HepG2 (cell line): ENCODE measurements around the gene FTL. TPM values are rescaled to one million over a fixed set of nuclear protein-coding genes. Genes with fewer than 3 reads are reported as not detected.

Source experiments
- ATAC-seq: fragments of 200-7000 bp; cut with Tn5 transposase; 3 replicates; pipeline ENCODE4 v1.9.1; 2020; ENCODE audit warnings: mild to moderate bottlenecking, moderate library complexity
- BruUV-seq: library from RNA; stranded (reverse); fragments of 400-500 nt; replicated peaks from 2 replicates; lab custom pipeline; 2021; lab: Mats Ljungman, UMichigan
- CTCF ChIA-PET: fragments of 300-600 bp; formaldehyde crosslinking; extraction: SDS; loops from one replicate; lab custom pipeline; 2021; ENCODE audit warnings: low total read pairs, inconsistent platforms, low intra/inter-chr PET ratio; lab: Yijun Ruan, JAX
- POLR2A ChIA-PET: fragments of 350-600 bp; sonication (Branson Sonifier 250); formaldehyde crosslinking; loops from one replicate; lab custom pipeline; 2020; ENCODE audit warnings: antibody characterized with exemption, inconsistent platforms; lab: Yijun Ruan, JAX
- DNase-seq: peaks from one replicate; pipeline ENCODE4 v3.0.0-alpha.2; 2015; ENCODE audit warnings: low spot score
- FAIRE-seq: peaks from 3 replicates; lab custom pipeline; 2011; peaks lifted over from hg19 to GRCh38; lab: Jason Lieb, UNC
- H2AFZ ChIP-seq: one replicate; pipeline ENCODE4 v1.6.1; 2011; ENCODE audit warnings: low read length, inconsistent platforms
- H3K27ac ChIP-seq: fragments of 300-600 bp; 3 replicates; pipeline ENCODE4 v1.8.0; 2011; ENCODE audit warnings: mixed run types, mild to moderate bottlenecking, mixed read lengths, low read length, inconsistent platforms; ENCODE audit not compliant: insufficient read depth; ENCODE audit errors: extremely low read length
- H3K27me3 ChIP-seq, 2 experiments: fragments of 200-600 bp in 1 of 2; 2 replicates in 1 of 2; 3 replicates in 1 of 2; pipeline versions ENCODE4 v1.6.0 to v1.8.0; 2011; ENCODE audit warnings: low read length in 2 of 2, mild to moderate bottlenecking in 2 of 2, moderate library complexity in 2 of 2, inconsistent platforms in 1 of 2; ENCODE audit not compliant: insufficient read depth in 2 of 2, control insufficient read depth in 1 of 2
- H3K36me3 ChIP-seq, 2 experiments: fragments of 200-600 bp in 1 of 2; replicated peaks in 1 of 2; 2 replicates in 1 of 2; 3 replicates in 1 of 2; pipeline versions ENCODE4 v1.5.1 to v1.8.0; 2011; ENCODE audit warnings: low read length in 2 of 2, inconsistent platforms in 1 of 2; ENCODE audit not compliant: insufficient read depth in 2 of 2, control insufficient read depth in 1 of 2
- H3K4me1 ChIP-seq: 2 replicates; pipeline ENCODE4 v1.5.1; 2012; ENCODE audit warnings: low read length, inconsistent platforms; ENCODE audit not compliant: insufficient read depth
- H3K4me2 ChIP-seq: 2 replicates; pipeline ENCODE4 v1.6.0; 2011; ENCODE audit warnings: low read depth, low read length, inconsistent platforms
- H3K4me3 ChIP-seq, 3 experiments: fragments of 200-600 bp in 1 of 3; sonication (generic), shearing (Covaris generic) in 1 of 3; replicated peaks in 1 of 3; 2 replicates each; pipeline ENCODE4 v1.5.1; 2011 to 2016; ENCODE audit warnings: low read length in 3 of 3, inconsistent platforms in 2 of 3, low read depth in 2 of 3, mild to moderate bottlenecking in 2 of 3, control low read depth in 1 of 3, mixed read lengths in 1 of 3; ENCODE audit not compliant: insufficient read depth in 1 of 3
- H3K79me2 ChIP-seq: one replicate; pipeline ENCODE4 v1.6.1; 2011; ENCODE audit warnings: low read length, inconsistent platforms; ENCODE audit not compliant: insufficient read depth
- H3K9ac ChIP-seq: 2 replicates; pipeline ENCODE4 v1.6.0; 2011; ENCODE audit warnings: mild to moderate bottlenecking, low read depth, low read length, inconsistent platforms; ENCODE audit not compliant: insufficient read depth
- H3K9me3 ChIP-seq: 2 replicates; pipeline ENCODE4 v1.5.1; 2012; ENCODE audit warnings: mild to moderate bottlenecking, low read length
- H4K20me1 ChIP-seq: 2 replicates; pipeline ENCODE4 v1.6.0; 2011; ENCODE audit warnings: inconsistent platforms, mild to moderate bottlenecking, low read length, moderate library complexity; ENCODE audit not compliant: insufficient read depth
- CEBPZ ChIP-seq: IDR thresholded peaks from 2 replicates; pipeline ENCODE4 v1.6.1; 2012; ENCODE audit warnings: low read length, improper control_type of control experiment
- ELK4 ChIP-seq: sonication (generic); formaldehyde crosslinking; IDR thresholded peaks from 2 replicates; pipeline ENCODE4 v1.9.0; 2021; ENCODE audit warnings: missing genetic modification reagents, borderline replicate concordance
- NFIC ChIP-seq: IDR thresholded peaks from 2 replicates; pipeline ENCODE4 v1.6.1; 2012; ENCODE audit warnings: mild to moderate bottlenecking, low read length, inconsistent platforms
- SETDB1 ChIP-seq: sonication (generic); formaldehyde crosslinking; IDR thresholded peaks from 2 replicates; pipeline ENCODE4 v1.5.1; 2020; ENCODE audit warnings: missing genetic modification reagents, mild to moderate bottlenecking, borderline replicate concordance
- ZFP36L2 ChIP-seq: sonication (generic); formaldehyde crosslinking; IDR thresholded peaks from 2 replicates; pipeline ENCODE4 v1.4.0; 2020; ENCODE audit warnings: missing genetic modification reagents
- ZNF225 ChIP-seq: sonication (generic); formaldehyde crosslinking; IDR thresholded peaks from 2 replicates; pipeline ENCODE4 v1.4.0; 2020; ENCODE audit warnings: mild to moderate bottlenecking, missing genetic modification reagents
- ZNF770 ChIP-seq: sonication (generic); formaldehyde crosslinking; IDR thresholded peaks from 2 replicates; pipeline ENCODE4 v1.5.0; 2020; ENCODE audit warnings: mild to moderate bottlenecking, missing genetic modification reagents
- WGBS: methylation state at CpG from one replicate; pipeline ENCODE4 v1.1.6; 2017; ENCODE audit warnings: low lambda C conversion rate; 5-methylcytosine and 5-hydroxymethylcytosine counted together
- in situ Hi-C: cut with HindIII; loops from 2 replicates; pipeline ENCODE4 v1.10.0; 2017; ENCODE audit warnings: low pct_unique_long_range_greater_than_20kb; ENCODE audit not compliant: extremely low pct_ligation_motif_present
- intact Hi-C: fragments of 100-400 bp; cut with micrococcal nuclease; formaldehyde crosslinking; loops from one replicate; pipeline ENCODE4 v1.10.0; 2022; ENCODE audit not compliant: unreplicated experiment
- polyA plus RNA-seq, 8 experiments: library from polyadenylated mRNA; depleted of rRNA in 3 of 8; stranded (reverse) in 7 of 8; unstranded in 1 of 8; fragments of >200 nt; fragmentation: Illumina TruSeq in 4 of 8; extraction: Trizol in 4 of 8; gene quantifications; 2 replicates each; pipeline versions ENCODE4 v1.2.1 to v1.2.3, GENCODE V29; 2011 to 2016; ENCODE audit warnings: low read depth in 4 of 8, missing spikeins in 1 of 8, mixed read lengths in 1 of 8; ENCODE audit not compliant: insufficient read depth in 1 of 8
- total RNA-seq, 5 experiments: library from RNA; depleted of rRNA; stranded (reverse); fragments of >200 nt; fragmentation: Illumina TruSeq; extraction: Trizol; gene quantifications; 2 replicates each; pipeline ENCODE4 v1.2.3, GENCODE V29; 2016; ENCODE audit warnings: low read depth in 1 of 5

The FTL gene
- total and polyA plus RNA-seq, 2 of the 13 experiments (the other 11 are each of a cell fraction or from before 2014, with no cell fraction given) = 2,721 to 8,800 TPM

GRCh38 chr19:48928164-48929025 is 36.7 kb upstream of the FTL start:
- Histone ChIP-seq H3K4me2 (no peak overlapping the region), H3K27ac (no peak overlapping the region), H3K9ac (no peak overlapping the region), H3K79me2 (no peaks in the 10 kb centered on the region), H4K20me1 (no peaks in the 10 kb centered on the region), H3K27me3 (0 out of 5 replicates have a peak, but pooled peaks cover 0 to 1% of the 10 kb centered on the region in 2 experiments), H3K4me3 (no peak overlapping the region), H3K4me1 (peaks cover 8% of the 10 kb centered on the region), H2AFZ (no peak overlapping the region), H3K9me3 (no peaks in the 10 kb centered on the region), H3K36me3 (no peaks in the 10 kb centered on the region)
- DNase-seq (no peak), ATAC-seq (no peak), FAIRE-seq (no peak)
- in situ Hi-C loops = no loop called here
- intact Hi-C loops = no loop called here
- WGBS = 83% methylated on average over 15 of the region's 15 CpGs
- BruUV-seq = no TSS peak
- TF ChIP-seq ZNF225 (CRISPR knock-in tag) = no peak
- peak; percentile 57; the same call in 1 of the 2 replicates for TF ChIP-seq ZNF770 (CRISPR knock-in tag)
- ChIA-PET POLR2A (interaction anchor here (0.7 kb wide), 1 partner anchor 24 kb away, joined by 3 read pairs; no protein-coding TSS in a partner anchor), CTCF (no interaction called here)

- DNase-seq = peak; percentile 74
- in situ Hi-C loops (no loop called here), intact Hi-C loops (no loop called here)
- ATAC-seq = peak; percentile 90
- peak within 1 kb of the TSS; percentile 78 for H3K4me2 ChIP-seq
- no peak within 1 kb of the TSS for H3K27ac ChIP-seq
- ChIA-PET POLR2A (interaction anchor here (0.6 to 2.0 kb wide), 11 partner anchors 17 to 215 kb away, joined by 3 to 20 read pairs (median 5); partner anchors contain the start of genes BAX, NUCB1 and PPP1R15A), CTCF (no interaction called here)
- FAIRE-seq = peak; percentile 57
- H3K4me3 ChIP-seq = peak within 1 kb of the TSS; percentile 36 to 71 (median 51)
- H3K36me3 ChIP-seq = no peaks in the 10 kb centered on the region
- H3K79me2 ChIP-seq = no peaks in the 10 kb centered on the region
- H4K20me1 ChIP-seq = no peaks in the 10 kb centered on the region
- H2AFZ ChIP-seq = no peak within 1 kb of the TSS
- under 1% methylated on average over 12 of the region's 43 CpGs for WGBS
- H3K4me1 ChIP-seq = peaks cover 31% of the 10 kb centered on the region
- no peaks in the 10 kb centered on the region for H3K9me3 ChIP-seq
- H3K9ac ChIP-seq = peak within 1 kb of the TSS; percentile 17; the same call in 1 of the 2 replicates
- peaks cover 0 to 1% of the 10 kb centered on the region in 2 experiments; a peak in 1 of 5 replicates for H3K27me3 ChIP-seq
- BruUV-seq = no TSS peak
- TF ChIP-seq CEBPZ (no peak), ELK4 (CRISPR knock-in tag) (no peak), NFIC (no peak), ZFP36L2 (CRISPR knock-in tag) (no peak), SETDB1 (no peak)
Measured at GRCh38 chr19:48933382-48933932, 31.7 kb upstream of the FTL start, which contains the start of gene DHDH. DHDH (plus strand) TSS chr19:48933699; CDS start chr19:48933722, 23 bp downstream.
